HG03045 (cell line): ENCODE measurements around the gene SPACA6.

Experiments
- ATAC-seq: cut with Tn5 transposase; IDR thresholded peaks from one replicate; pipeline ENCODE4 v1.9.1; 2021; ENCODE audit warnings: mild to moderate bottlenecking, moderate library complexity; ENCODE audit not compliant: unreplicated experiment

The SPACA6 gene

GRCh38 chr19:51688671-51689571 lies 4.2 kb upstream of the SPACA6 start:
- ATAC-seq = no peak

GRCh38 chr19:51689751-51690453 lies 3.2 kb upstream of the SPACA6 start:
- no peak for ATAC-seq

GRCh38 chr19:51690454-51691073 lies 2.6 kb upstream of the SPACA6 start:
- no peak for ATAC-seq

GRCh38 chr19:51691074-51691583 lies 2.0 kb upstream of the SPACA6 start:
- no peak for ATAC-seq

GRCh38 chr19:51691584-51692428 lies 1.3 kb upstream of the SPACA6 start:
- ATAC-seq = no peak

- ATAC-seq = no peak
These were observed 662 bp upstream of the SPACA6 start for GRCh38 chr19:51692468-51692867.

- no peak for ATAC-seq
These were observed 689 bp downstream of the SPACA6 start for GRCh38 chr19:51693819-51694218.

- ATAC-seq = no peak
These were observed 1.4 kb downstream of the SPACA6 start for GRCh38 chr19:51694318-51695085.

- no peak for ATAC-seq
These were observed 2.0 kb downstream of the SPACA6 start for GRCh38 chr19:51695088-51695487.

- no peak for ATAC-seq
These were observed 2.7 kb downstream of the SPACA6 start for GRCh38 chr19:51695702-51696315.

- ATAC-seq = no peak
These were observed 3.5 kb downstream of the SPACA6 start for GRCh38 chr19:51696606-51697005.

GRCh38 chr19:51697169-51697776 lies 4.1 kb downstream of the SPACA6 start:
- no peak for ATAC-seq

- ATAC-seq = no peak
These were observed 5.2 kb downstream of the SPACA6 start for GRCh38 chr19:51698296-51698695.

- no peak for ATAC-seq
These were observed 6.0 kb downstream of the SPACA6 start for GRCh38 chr19:51699170-51699569.

- no peak for ATAC-seq
These were observed 8.5 kb downstream of the SPACA6 start for GRCh38 chr19:51701468-51702100.

GRCh38 chr19:51702103-51702824 lies 9.1 kb downstream of the SPACA6 start:
- no peak for ATAC-seq

- no peak for ATAC-seq
These were observed 9.9 kb downstream of the SPACA6 start for GRCh38 chr19:51702825-51703574.
